Astrocyte of the cerebellum (primary cell): ENCODE measurements around the gene MTA1.
A peak's percentile ranks its signal among the peaks of the same experiment; 100 is the strongest.

ENCODE experiments used
- DNase-seq: peaks from one replicate; pipeline ENCODE4 v3.0.0-alpha.2; 2011; ENCODE audit warnings: low read depth
- H3K4me3 ChIP-seq: 2 replicates; pipeline ENCODE4 v1.5.1; 2011; ENCODE audit warnings: mild to moderate bottlenecking, low read depth, low read length, moderate library complexity
- in situ Hi-C: cut with HindIII; loops from 2 replicates; pipeline ENCODE4 v1.10.0; 2017; ENCODE audit warnings: low sequenced_read_pairs
- TF ChIP-seq, protein P1 (sequence below): IDR thresholded peaks from 2 replicates; pipeline ENCODE4 v1.5.1; 2012; ENCODE audit warnings: low read length, low read depth, moderate library complexity, mild to moderate bottlenecking; ENCODE audit errors: missing control alignments

Gene MTA1

GRCh38 chr14:105490572-105491365 lies 71.1 kb downstream of the MTA1 start, which contains the start of gene TEDC1:
Gene TEDC1, plus strand, starts transcription at chr14:105491246. Its CDS starts 130 bp downstream, at chr14:105491376.
- TF ChIP-seq, protein P1, sequence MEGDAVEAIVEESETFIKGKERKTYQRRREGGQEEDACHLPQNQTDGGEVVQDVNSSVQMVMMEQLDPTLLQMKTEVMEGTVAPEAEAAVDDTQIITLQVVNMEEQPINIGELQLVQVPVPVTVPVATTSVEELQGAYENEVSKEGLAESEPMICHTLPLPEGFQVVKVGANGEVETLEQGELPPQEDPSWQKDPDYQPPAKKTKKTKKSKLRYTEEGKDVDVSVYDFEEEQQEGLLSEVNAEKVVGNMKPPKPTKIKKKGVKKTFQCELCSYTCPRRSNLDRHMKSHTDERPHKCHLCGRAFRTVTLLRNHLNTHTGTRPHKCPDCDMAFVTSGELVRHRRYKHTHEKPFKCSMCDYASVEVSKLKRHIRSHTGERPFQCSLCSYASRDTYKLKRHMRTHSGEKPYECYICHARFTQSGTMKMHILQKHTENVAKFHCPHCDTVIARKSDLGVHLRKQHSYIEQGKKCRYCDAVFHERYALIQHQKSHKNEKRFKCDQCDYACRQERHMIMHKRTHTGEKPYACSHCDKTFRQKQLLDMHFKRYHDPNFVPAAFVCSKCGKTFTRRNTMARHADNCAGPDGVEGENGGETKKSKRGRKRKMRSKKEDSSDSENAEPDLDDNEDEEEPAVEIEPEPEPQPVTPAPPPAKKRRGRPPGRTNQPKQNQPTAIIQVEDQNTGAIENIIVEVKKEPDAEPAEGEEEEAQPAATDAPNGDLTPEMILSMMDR: peak; percentile 59
- peak; percentile 100 for DNase-seq
- in situ Hi-C loops: no loop called here

GRCh38 chr14:105491366-105491973 lies 71.8 kb downstream of the MTA1 start:
- TF ChIP-seq, protein P1: no peak
- no peak for DNase-seq
- in situ Hi-C loops: no loop called here
- H3K4me3 ChIP-seq: peak overlapping the region; percentile 53

More at GRCh38 chr14:105490572-105491365, 71.1 kb downstream of the MTA1 start, which contains the start of gene TEDC1:
- peak within 1 kb of the TSS; percentile 58 for H3K4me3 ChIP-seq

DNA sequence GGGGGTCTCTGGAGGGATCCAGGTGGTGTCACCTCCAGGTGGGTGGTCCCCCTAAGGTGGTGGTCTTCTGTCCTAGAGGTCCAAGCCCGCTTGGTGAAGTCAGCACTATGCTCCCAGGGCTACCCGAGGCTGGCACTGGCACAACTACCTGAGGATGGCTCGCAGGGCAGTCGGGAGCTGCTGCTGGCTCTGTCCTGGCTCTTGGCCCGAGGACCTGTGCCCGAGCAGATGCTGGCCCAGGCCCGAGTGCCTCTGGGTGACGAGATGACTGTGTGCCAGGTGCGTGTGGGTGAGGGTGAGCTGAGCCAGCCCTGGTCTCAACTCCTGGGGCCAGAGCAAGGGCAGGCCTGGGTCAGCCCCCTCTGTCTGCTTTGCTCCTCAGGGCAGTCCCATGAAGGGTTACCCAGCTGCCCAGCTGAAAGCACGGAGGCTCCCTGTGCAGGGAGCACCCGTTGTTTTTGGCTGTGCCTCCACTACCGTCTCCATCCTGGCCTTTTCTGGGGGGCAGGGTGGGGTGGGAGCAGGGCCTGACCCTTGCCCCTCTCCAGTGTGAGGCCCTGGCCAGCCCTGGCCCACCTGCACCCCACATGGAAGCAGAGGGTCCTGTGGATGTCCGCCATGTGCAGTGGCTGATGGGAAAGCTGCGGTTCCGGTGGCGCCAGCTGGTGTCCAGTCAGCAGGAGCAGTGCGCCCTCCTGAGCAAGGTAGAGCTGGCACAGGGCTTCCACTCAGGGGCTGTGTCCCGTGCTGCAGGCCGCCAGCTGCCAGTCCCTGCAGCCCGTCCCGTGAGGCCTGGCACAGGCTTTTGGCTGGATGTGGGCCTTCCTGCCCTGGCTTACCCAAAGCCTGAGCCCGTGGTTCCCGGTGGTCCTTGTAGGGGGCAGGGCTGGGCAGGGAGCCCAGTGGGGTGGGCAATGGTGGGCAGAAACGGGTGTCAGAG lies 72.7 kb downstream of the MTA1 start:
- TF ChIP-seq, protein P1: no peak
- no peak overlapping the region for H3K4me3 ChIP-seq
- in situ Hi-C loops: no loop called here
- DNase-seq: no peak

GRCh38 chr14:105492971-105493871 lies 73.6 kb downstream of the MTA1 start:
- TF ChIP-seq, protein P1: no peak
- no peak overlapping the region for H3K4me3 ChIP-seq
- DNase-seq: no peak
- in situ Hi-C loops: no loop called here

- DNase-seq: no peak
- no peak overlapping the region for H3K4me3 ChIP-seq
- in situ Hi-C loops: no loop called here
- TF ChIP-seq, protein P1: no peak
These were observed 74.4 kb downstream of the MTA1 start for GRCh38 chr14:105493921-105494605.
